ENCODE measurements around the gene POU6F2. TPM values are rescaled to one million over a fixed set of nuclear protein-coding genes. Genes with fewer than 3 reads are reported as not detected.

Gene POU6F2
- total and polyA plus RNA-seq, 2 of the 4 experiments (the other 2 are of a cell fraction), result not detected

- Histone ChIP-seq H3K9me3 (ENCODE audit: control insufficient read depth, insufficient read depth, low read length) (no peaks in the 10 kb centered on the region), H3K18ac (ENCODE audit: low read depth, low read length) (no peak overlapping the region), H2BK20ac (ENCODE audit: low read depth, low read length) (no peak overlapping the region), H3K14ac (replicated peaks; ENCODE audit: low read depth, low read length) (no peak overlapping the region), H3K4me3 (ENCODE audit: insufficient read depth, low read depth, low read length) (no peak overlapping the region), H4K5ac (ENCODE audit: low read depth, low read length) (no peak overlapping the region), H3K4ac (ENCODE audit: low read depth, low read length) (no peak overlapping the region), H3K9me1 (ENCODE audit: insufficient read depth, low read length) (no peaks in the 10 kb centered on the region), H4K91ac (ENCODE audit: insufficient read depth, low read depth, low read length) (no peak overlapping the region), H2AFZ (replicated peaks; ENCODE audit: low read length, poor library complexity) (no peak overlapping the region), H2BK5ac (ENCODE audit: low read depth, low read length, poor library complexity, severe bottlenecking) (no peak overlapping the region), H4K8ac (ENCODE audit: low read depth in 2 of 2, low read length in 2 of 2) (no peak overlapping the region), H3K36me3 (ENCODE audit: control insufficient read depth, insufficient read depth, low read length) (no peaks in the 10 kb centered on the region), H3K9ac (ENCODE audit: low read depth, low read length) (no peak overlapping the region), H4K20me1 (ENCODE audit: insufficient read depth, low read length) (no peaks in the 10 kb centered on the region), H3K4me2 (ENCODE audit: low read depth, low read length) (no peak overlapping the region), H3K27me3 (ENCODE audit: control insufficient read depth, insufficient read depth, low read length) (no peaks in the 10 kb centered on the region), H3K4me1 (ENCODE audit: control insufficient read depth, insufficient read depth, low read length) (no peaks in the 10 kb centered on the region), H3K79me1 (ENCODE audit: low read depth in 1 of 2, low read length in 2 of 2) (no peaks in the 10 kb centered on the region), H3K23ac (ENCODE audit: low read depth, low read length) (no peak overlapping the region), H3K56ac (ENCODE audit: extremely low read depth, insufficient read depth, low read length) (no peak overlapping the region), H3K27ac (ENCODE audit: insufficient read depth, low read length) (no peak overlapping the region), H2BK120ac (ENCODE audit: low read depth, low read length) (no peak overlapping the region), H2BK15ac (ENCODE audit: low read depth, low read length) (no peak overlapping the region), H2AK5ac (ENCODE audit: low read depth, low read length) (no peak overlapping the region), H2AK9ac (replicated peaks; ENCODE audit: low read depth, low read length, poor library complexity) (no peak overlapping the region)
- in situ Hi-C loops (cut with MboI; ENCODE audit: low sequenced_read_pairs), result no loop called here
- TF ChIP-seq BHLHE40 (IDR thresholded peaks at IDR 0.05; ENCODE audit: low read depth, low read length), result no peak
- no peak for TF ChIP-seq SMC3 (IDR thresholded peaks at IDR 0.05; ENCODE audit: low read depth, low read length)
- dilution Hi-C loops (cut with HindIII; ENCODE audit: low sequenced_read_pairs, unreplicated experiment), result no loop called here
- DNase-seq, result no peak
- no peak for ATAC-seq (ENCODE audit: low read depth)
- ChIA-PET CTCF (no interaction called here), POLR2A (ENCODE audit: unreplicated experiment) (no interaction called here)
- intact Hi-C loops (cut with micrococcal nuclease), result no loop called here
- BruUV-seq (replicated peaks), result no TSS peak
- 64% methylated on average over 3 of the region's 3 CpGs; no CpG with 5 or more reads in 1 of the 2 experiments for WGBS, 2 experiments (ENCODE audit: extremely low coverage in 2 of 2, insufficient read length in 1 of 2)
Observed at GRCh38 chr7:39084349-39084748, 106.6 kb downstream of the POU6F2 start.

All from IMR-90 (cell line).